SK-N-SH (cell line): Measurements from ENCODE around the gene MLIP.

ENCODE experiments used
- CTCF ChIP-seq: fragments of 200-600 bp; sonication (generic); IDR thresholded peaks from 2 replicates; pipeline ENCODE4 v1.6.1; 2017; ENCODE audit warnings: antibody characterized with exemption, mild to moderate bottlenecking, moderate library complexity
- FOXJ3 ChIP-seq: sonication (generic); formaldehyde crosslinking; IDR thresholded peaks from 2 replicates; pipeline ENCODE4 v1.5.1; 2020; ENCODE audit warnings: mild to moderate bottlenecking, missing genetic modification reagents
- FOXM1 ChIP-seq: IDR thresholded peaks from 2 replicates; pipeline ENCODE4 v1.4.0; 2012; ENCODE audit warnings: low read depth, mild to moderate bottlenecking
- POLR2AphosphoS5 ChIP-seq: IDR thresholded peaks from 2 replicates; pipeline ENCODE4 v1.6.1; 2012; ENCODE audit warnings: low read depth, low read length
- RAD21 ChIP-seq: IDR thresholded peaks from 2 replicates; pipeline ENCODE4 v1.6.1; 2012; ENCODE audit warnings: mild to moderate bottlenecking, low read length

- TF ChIP-seq FOXJ3 (CRISPR knock-in tag) = no peak
- no peak for TF ChIP-seq POLR2AphosphoS5
- TF ChIP-seq FOXM1 = no peak
- no peak for TF ChIP-seq CTCF
- no peak for TF ChIP-seq RAD21
Observed at GRCh38 chr6:54097753-54098152, 13.5 kb upstream of the MLIP start.
